ENCODE measurements around the gene EHMT1. TPM values are rescaled to one million over a fixed set of nuclear protein-coding genes. Genes with fewer than 3 reads are reported as not detected.

The EHMT1 gene
- total RNA-seq, 1 experiment from 2014 or later: 35.9 TPM

GRCh38 chr9:137853392-137853995, 234.7 kb downstream of the EHMT1 start:
- Histone ChIP-seq H3K9me2 (replicated peaks; ENCODE audit: insufficient read depth, low read length) (no peaks in the 10 kb centered on the region), H3K4me2 (ENCODE audit: low read depth, low read length, poor library complexity, severe bottlenecking) (no peak overlapping the region), H3K27ac (ENCODE audit: low read length) (no peak overlapping the region), H3K4me3 (ENCODE audit: low read length) (no peak overlapping the region), H3K79me2 (ENCODE audit: low read length) (no peaks in the 10 kb centered on the region), H3K9me3 (ENCODE audit: low read length) (no peaks in the 10 kb centered on the region), H2AFZ (ENCODE audit: low read length) (no peak overlapping the region), H3K27me3 (ENCODE audit: low read length) (no peaks in the 10 kb centered on the region), H3K4me1 (ENCODE audit: low read length) (no peaks in the 10 kb centered on the region), H3K9ac (ENCODE audit: low read length) (no peak overlapping the region), H3K36me3 (ENCODE audit: insufficient read depth, low read length) (no peaks in the 10 kb centered on the region), H4K20me1 (ENCODE audit: insufficient read depth, low read depth, low read length) (no peaks in the 10 kb centered on the region)
- no peak for DNase-seq

- Histone ChIP-seq H3K4me2 (ENCODE audit: low read depth, low read length, poor library complexity, severe bottlenecking) (no peak overlapping the region), H4K20me1 (ENCODE audit: insufficient read depth, low read depth, low read length) (no peaks in the 10 kb centered on the region), H3K36me3 (ENCODE audit: insufficient read depth, low read length) (no peaks in the 10 kb centered on the region), H2AFZ (ENCODE audit: low read length) (no peak overlapping the region), H3K4me1 (ENCODE audit: low read length) (no peaks in the 10 kb centered on the region), H3K4me3 (ENCODE audit: low read length) (no peak overlapping the region), H3K27ac (ENCODE audit: low read length) (no peak overlapping the region), H3K79me2 (ENCODE audit: low read length) (no peaks in the 10 kb centered on the region), H3K9ac (ENCODE audit: low read length) (no peak overlapping the region), H3K27me3 (ENCODE audit: low read length) (no peaks in the 10 kb centered on the region), H3K9me3 (ENCODE audit: low read length) (no peaks in the 10 kb centered on the region), H3K9me2 (replicated peaks; ENCODE audit: insufficient read depth, low read length) (no peaks in the 10 kb centered on the region)
- DNase-seq: no peak
Measured at GRCh38 chr9:137860361-137860760, 241.6 kb downstream of the EHMT1 start.

- H2AFZ ChIP-seq (ENCODE audit: low read length): no peak overlapping the region
- H4K20me1 ChIP-seq (ENCODE audit: insufficient read depth, low read depth, low read length): no peaks in the 10 kb centered on the region
- no peaks in the 10 kb centered on the region for H3K4me1 ChIP-seq (ENCODE audit: low read length)
- H3K36me3 ChIP-seq (ENCODE audit: insufficient read depth, low read length): no peaks in the 10 kb centered on the region
- no peaks in the 10 kb centered on the region for H3K9me3 ChIP-seq (ENCODE audit: low read length)
- H3K27ac ChIP-seq (ENCODE audit: low read length): no peak overlapping the region
- H3K27me3 ChIP-seq (ENCODE audit: low read length): no peaks in the 10 kb centered on the region
- H3K4me3 ChIP-seq (ENCODE audit: low read length): no peak overlapping the region
- no peak for DNase-seq
- H3K79me2 ChIP-seq (ENCODE audit: low read length): no peaks in the 10 kb centered on the region
- no peaks in the 10 kb centered on the region for H3K9me2 ChIP-seq (replicated peaks; ENCODE audit: insufficient read depth, low read length)
- no peak overlapping the region for H3K4me2 ChIP-seq (ENCODE audit: low read depth, low read length, poor library complexity, severe bottlenecking)
- H3K9ac ChIP-seq (ENCODE audit: low read length): no peak overlapping the region
Measured at GRCh38 chr9:137865581-137866145, 246.9 kb downstream of the EHMT1 start.

- no peak for DNase-seq
- Histone ChIP-seq H3K4me1 (ENCODE audit: low read length) (no peaks in the 10 kb centered on the region), H3K9ac (ENCODE audit: low read length) (no peak overlapping the region), H3K27ac (ENCODE audit: low read length) (no peak overlapping the region), H2AFZ (ENCODE audit: low read length) (no peak overlapping the region), H3K4me3 (ENCODE audit: low read length) (no peak overlapping the region), H3K27me3 (ENCODE audit: low read length) (no peaks in the 10 kb centered on the region), H3K36me3 (ENCODE audit: insufficient read depth, low read length) (no peaks in the 10 kb centered on the region), H3K9me3 (ENCODE audit: low read length) (no peaks in the 10 kb centered on the region), H3K4me2 (ENCODE audit: low read depth, low read length, poor library complexity, severe bottlenecking) (no peak overlapping the region), H3K79me2 (ENCODE audit: low read length) (no peaks in the 10 kb centered on the region), H4K20me1 (ENCODE audit: insufficient read depth, low read depth, low read length) (no peaks in the 10 kb centered on the region), H3K9me2 (replicated peaks; ENCODE audit: insufficient read depth, low read length) (no peaks in the 10 kb centered on the region)
Measured at GRCh38 chr9:137866226-137867141, 247.7 kb downstream of the EHMT1 start.

GRCh38 chr9:137870432-137870831, 251.6 kb downstream of the EHMT1 start:
- H3K36me3 ChIP-seq (ENCODE audit: insufficient read depth, low read length): no peaks in the 10 kb centered on the region
- no peak overlapping the region for H2AFZ ChIP-seq (ENCODE audit: low read length)
- H4K20me1 ChIP-seq (ENCODE audit: insufficient read depth, low read depth, low read length): no peaks in the 10 kb centered on the region
- H3K9ac ChIP-seq (ENCODE audit: low read length): no peak overlapping the region
- no peaks in the 10 kb centered on the region for H3K9me3 ChIP-seq (ENCODE audit: low read length)
- no peaks in the 10 kb centered on the region for H3K27me3 ChIP-seq (ENCODE audit: low read length)
- H3K4me1 ChIP-seq (ENCODE audit: low read length): no peaks in the 10 kb centered on the region
- H3K4me3 ChIP-seq (ENCODE audit: low read length): no peak overlapping the region
- H3K79me2 ChIP-seq (ENCODE audit: low read length): no peaks in the 10 kb centered on the region
- H3K4me2 ChIP-seq (ENCODE audit: low read depth, low read length, poor library complexity, severe bottlenecking): no peak overlapping the region
- no peaks in the 10 kb centered on the region for H3K9me2 ChIP-seq (replicated peaks; ENCODE audit: insufficient read depth, low read length)
- no peak overlapping the region for H3K27ac ChIP-seq (ENCODE audit: low read length)
- no peak for DNase-seq

GRCh38 chr9:137872296-137872695, 253.5 kb downstream of the EHMT1 start:
- Histone ChIP-seq H4K20me1 (ENCODE audit: insufficient read depth, low read depth, low read length) (no peaks in the 10 kb centered on the region), H3K9me3 (ENCODE audit: low read length) (no peaks in the 10 kb centered on the region), H3K4me3 (ENCODE audit: low read length) (no peak overlapping the region), H3K27me3 (ENCODE audit: low read length) (no peaks in the 10 kb centered on the region), H3K4me1 (ENCODE audit: low read length) (no peaks in the 10 kb centered on the region), H3K4me2 (ENCODE audit: low read depth, low read length, poor library complexity, severe bottlenecking) (no peak overlapping the region), H2AFZ (ENCODE audit: low read length) (no peak overlapping the region), H3K9me2 (replicated peaks; ENCODE audit: insufficient read depth, low read length) (no peaks in the 10 kb centered on the region), H3K79me2 (ENCODE audit: low read length) (no peaks in the 10 kb centered on the region), H3K36me3 (ENCODE audit: insufficient read depth, low read length) (no peaks in the 10 kb centered on the region), H3K9ac (ENCODE audit: low read length) (no peak overlapping the region), H3K27ac (ENCODE audit: low read length) (no peak overlapping the region)
- no peak for DNase-seq

GRCh38 chr9:137873408-137873807, 254.6 kb downstream of the EHMT1 start:
- DNase-seq: no peak
- no peaks in the 10 kb centered on the region for H3K27me3 ChIP-seq (ENCODE audit: low read length)
- H3K9me3 ChIP-seq (ENCODE audit: low read length): no peaks in the 10 kb centered on the region

GRCh38 chr9:137873858-137874362, 255.1 kb downstream of the EHMT1 start:
- no peak overlapping the region for H3K9ac ChIP-seq (ENCODE audit: low read length)
- DNase-seq: no peak
- H3K9me2 ChIP-seq (replicated peaks; ENCODE audit: insufficient read depth, low read length): no peaks in the 10 kb centered on the region
- no peaks in the 10 kb centered on the region for H3K79me2 ChIP-seq (ENCODE audit: low read length)
- H3K4me3 ChIP-seq (ENCODE audit: low read length): no peak overlapping the region
- no peaks in the 10 kb centered on the region for H4K20me1 ChIP-seq (ENCODE audit: insufficient read depth, low read depth, low read length)
- no peak overlapping the region for H2AFZ ChIP-seq (ENCODE audit: low read length)
- H3K4me2 ChIP-seq (ENCODE audit: low read depth, low read length, poor library complexity, severe bottlenecking): no peak overlapping the region
- H3K27ac ChIP-seq (ENCODE audit: low read length): no peak overlapping the region
- H3K27me3 ChIP-seq (ENCODE audit: low read length): no peaks in the 10 kb centered on the region
- H3K4me1 ChIP-seq (ENCODE audit: low read length): no peaks in the 10 kb centered on the region
- H3K9me3 ChIP-seq (ENCODE audit: low read length): no peaks in the 10 kb centered on the region
- no peaks in the 10 kb centered on the region for H3K36me3 ChIP-seq (ENCODE audit: insufficient read depth, low read length)

More at GRCh38 chr9:137873408-137873807, 254.6 kb downstream of the EHMT1 start:
- H3K4me3 ChIP-seq (ENCODE audit: low read length): no peak overlapping the region
- no peaks in the 10 kb centered on the region for H4K20me1 ChIP-seq (ENCODE audit: insufficient read depth, low read depth, low read length)
- no peaks in the 10 kb centered on the region for H3K36me3 ChIP-seq (ENCODE audit: insufficient read depth, low read length)
- H3K9ac ChIP-seq (ENCODE audit: low read length): no peak overlapping the region
- no peak overlapping the region for H3K27ac ChIP-seq (ENCODE audit: low read length)
- H3K79me2 ChIP-seq (ENCODE audit: low read length): no peaks in the 10 kb centered on the region
- H2AFZ ChIP-seq (ENCODE audit: low read length): no peak overlapping the region
- no peak overlapping the region for H3K4me2 ChIP-seq (ENCODE audit: low read depth, low read length, poor library complexity, severe bottlenecking)
- no peaks in the 10 kb centered on the region for H3K9me2 ChIP-seq (replicated peaks; ENCODE audit: insufficient read depth, low read length)
- H3K4me1 ChIP-seq (ENCODE audit: low read length): no peaks in the 10 kb centered on the region

Data from Karpas-422 (cell line).